Stimulated activated CD8-positive, alpha-beta memory T cell treated with anti-CD3 and anti-CD28 coated beads, Interleukin-7, amount 100 ng/mL, for 4 hours (primary cell): ENCODE results near the gene SPINK13.
"Not testable (repeated sequence)": the region's sequence is repeated elsewhere in the genome, so short reads cannot be mapped to it uniquely, and the experiment has no call there.

Experiments used
- DNase-seq, 2 donors: peaks; one replicate each; pipeline ENCODE4 v3.0.0-alpha.2; 2020; ENCODE audit warnings: low read depth in 2 of 2

Gene SPINK13, protein sequence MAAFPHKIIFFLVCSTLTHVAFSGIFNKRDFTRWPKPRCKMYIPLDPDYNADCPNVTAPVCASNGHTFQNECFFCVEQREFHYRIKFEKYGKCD

DNA sequence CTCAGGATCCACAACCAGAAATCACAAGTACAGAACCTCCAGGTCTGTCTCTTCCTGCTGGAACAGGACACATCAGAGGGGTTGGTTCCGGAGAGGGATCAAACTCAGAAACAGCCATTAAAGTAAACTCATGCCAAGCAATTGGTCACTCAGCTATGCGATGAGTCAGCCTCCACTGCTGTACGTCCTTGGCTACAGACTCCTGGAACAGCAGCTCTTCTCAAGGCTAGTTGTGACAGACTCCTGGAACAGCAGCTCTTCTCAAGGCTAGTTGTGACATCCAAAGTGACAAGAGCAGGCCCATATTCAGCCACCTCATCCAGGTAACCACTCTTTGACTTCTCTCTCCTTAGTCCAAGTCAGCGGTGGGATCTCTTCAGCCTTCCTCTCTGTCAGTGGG, at the start of gene SPINK13:
SPINK13 (plus strand) TSS at position 229 of the 400 bp plus-strand sequence. CDS start 1,279 bp downstream, outside the sequence.
- no peak for DNase-seq

DNA sequence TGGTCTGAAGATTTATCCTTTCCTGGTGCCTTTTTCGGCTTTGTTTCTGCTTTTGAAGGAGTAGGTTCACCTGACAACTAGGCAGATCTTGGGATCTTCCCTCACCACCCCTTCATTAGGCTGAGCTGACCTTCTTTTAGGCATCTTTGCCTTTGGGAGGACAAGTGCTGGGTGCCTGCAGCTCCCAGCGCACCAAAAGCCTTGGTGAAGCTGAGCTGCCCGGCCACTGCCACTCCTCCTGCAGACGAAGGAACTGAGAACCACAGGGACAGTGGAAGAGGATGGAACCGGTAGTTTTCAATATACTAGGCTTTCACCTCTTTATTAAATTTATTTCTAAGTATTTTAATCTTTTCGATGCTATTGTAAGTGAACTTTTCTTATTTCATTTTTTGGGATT, 47.1 kb upstream of the SPINK13 start:
- DNase-seq = no peak

DNA sequence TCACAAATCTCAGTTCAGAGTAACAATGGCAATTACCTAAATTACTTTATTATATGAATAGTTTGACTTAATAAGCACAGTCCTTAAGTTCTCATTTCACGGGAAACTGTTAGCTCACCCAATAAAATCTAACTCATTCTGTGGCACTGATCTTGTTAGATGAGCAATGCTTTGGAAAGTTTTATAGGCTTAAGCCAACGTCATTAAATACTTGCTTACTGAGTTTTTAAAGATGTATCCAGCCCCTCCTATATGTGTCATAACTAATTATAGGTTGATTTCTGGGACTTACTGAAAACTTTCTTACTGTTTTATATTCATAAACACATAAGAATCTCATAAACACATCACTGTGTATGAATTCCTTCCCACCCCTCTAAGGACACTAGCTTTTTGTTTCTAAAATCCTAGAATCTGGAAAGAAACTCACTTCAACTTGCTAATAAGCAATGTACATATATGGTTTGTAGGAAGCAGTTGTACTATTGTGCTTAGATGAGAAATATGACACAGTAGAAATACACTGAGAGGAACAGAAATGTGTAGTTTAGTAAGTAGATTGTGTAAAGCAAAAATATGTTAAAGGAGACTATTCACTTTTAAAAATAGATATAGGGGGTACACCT, 44.4 kb upstream of the SPINK13 start:
- no peak for DNase-seq

DNA sequence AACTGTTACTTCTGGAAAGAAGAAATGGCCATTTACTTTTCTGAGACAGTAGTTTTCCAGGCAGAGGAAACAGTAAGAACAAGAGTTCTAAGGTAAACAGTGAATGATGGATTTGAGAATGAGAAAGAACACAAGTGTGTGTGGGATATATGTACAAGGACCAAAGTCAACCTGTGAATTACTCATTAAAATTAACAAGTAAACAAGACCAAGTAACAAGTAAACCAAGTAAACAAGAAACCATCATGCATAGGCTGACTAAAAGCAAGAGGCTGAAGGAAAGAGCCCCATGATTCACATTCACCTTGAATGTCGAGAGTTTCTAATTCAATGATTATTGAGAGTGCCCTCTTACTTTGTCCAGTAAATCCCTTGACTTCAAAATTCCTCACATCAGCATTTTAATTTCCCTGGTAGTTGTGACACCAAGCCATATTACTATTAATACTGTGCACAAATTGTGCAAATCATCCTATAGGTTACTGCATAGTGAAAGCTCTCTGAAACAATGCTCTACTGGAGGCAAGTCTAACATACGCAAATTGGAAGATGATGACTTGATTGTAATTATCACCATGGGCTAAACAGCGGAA, 40.1 kb upstream of the SPINK13 start:
- DNase-seq = no peak

DNA sequence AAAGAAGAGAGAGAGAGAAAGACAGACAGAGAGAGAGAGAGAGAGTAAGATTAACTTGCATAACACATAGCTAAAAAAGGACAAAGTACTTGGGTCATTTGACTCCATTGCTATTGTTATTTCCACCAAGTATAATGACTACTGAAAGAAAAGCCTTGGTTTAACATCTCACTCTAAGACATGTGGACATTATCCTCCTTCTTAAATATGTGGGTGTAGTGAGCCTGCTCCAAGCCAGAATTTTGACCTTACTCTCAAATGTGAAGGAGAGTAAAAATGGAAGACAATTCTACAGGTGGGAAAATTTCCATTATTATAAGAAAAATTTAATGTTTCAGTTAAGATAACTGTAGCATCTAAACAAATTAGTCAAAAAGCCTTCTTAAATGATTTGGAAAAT, 38.8 kb upstream of the SPINK13 start:
- no peak for DNase-seq

DNA sequence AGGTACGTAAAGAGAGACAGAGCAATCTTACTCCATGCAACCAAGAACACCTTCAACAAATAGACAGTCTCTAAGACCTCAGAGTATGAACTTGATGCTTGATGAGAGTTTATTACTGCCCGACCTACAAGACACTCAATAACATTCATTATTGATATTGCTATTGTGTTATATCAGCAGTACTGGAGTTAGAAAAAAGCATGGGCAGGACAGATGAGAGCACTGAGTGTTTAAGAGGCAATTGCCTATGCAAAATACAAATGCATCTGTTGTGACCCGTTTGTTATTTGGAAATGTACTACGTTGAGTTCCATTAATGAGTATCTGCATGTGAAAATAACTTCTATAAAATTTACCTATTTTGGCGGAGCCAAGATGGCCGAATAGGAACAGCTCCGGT, 38.4 kb upstream of the SPINK13 start:
- no peak for DNase-seq

DNA sequence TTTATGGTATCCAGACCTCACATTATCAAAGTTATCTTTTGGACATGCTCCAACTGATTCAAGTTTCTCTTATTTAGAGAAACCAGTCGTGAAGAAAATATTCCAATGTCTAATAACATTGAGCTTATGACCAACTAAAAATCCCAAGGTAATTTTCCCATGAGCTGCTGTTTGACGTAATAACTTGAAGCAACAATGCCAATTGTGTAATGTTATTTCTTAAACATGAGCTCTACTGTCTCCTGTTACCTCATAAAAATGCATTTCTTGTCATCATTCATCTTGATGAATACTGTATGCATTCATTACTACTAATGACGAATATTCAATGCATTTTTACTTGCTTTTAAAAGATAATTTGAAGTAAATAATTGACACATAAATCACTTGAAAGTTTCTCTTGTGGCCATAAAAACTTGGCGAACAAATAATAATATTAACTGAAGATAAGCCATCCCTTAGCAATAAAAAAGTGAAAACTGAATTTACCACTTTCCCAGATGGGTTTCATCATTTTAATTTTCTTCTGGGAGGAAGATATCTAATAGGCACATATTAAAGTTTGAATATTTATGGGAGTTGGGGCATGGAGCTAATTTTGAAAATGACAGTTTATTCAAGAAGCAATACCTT, 30.7 kb upstream of the SPINK13 start:
- DNase-seq = no peak

DNA sequence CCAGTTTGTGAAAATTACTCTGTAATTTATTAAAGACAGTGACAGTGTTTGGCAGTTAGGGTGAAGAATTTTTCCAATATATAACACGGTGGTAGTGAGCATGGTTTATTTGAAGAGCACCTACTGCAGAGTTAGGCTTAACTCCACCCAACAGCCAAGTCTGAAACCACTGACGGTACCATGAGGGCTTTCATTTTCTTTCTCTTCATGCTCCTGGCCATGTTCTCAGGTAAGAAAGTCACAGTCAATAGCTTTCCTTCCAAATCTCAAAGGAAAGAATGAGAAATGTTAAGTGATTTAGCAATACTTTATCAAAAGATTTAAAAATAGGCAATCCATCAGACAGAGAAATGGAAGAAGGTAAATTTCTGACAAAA, 30.2 kb upstream of the SPINK13 start, which contains the start of gene MARCOL:
MARCOL (plus strand) TSS at position 108 of the 377 bp plus-strand sequence; CDS start at position 181, 73 bp downstream.
- no peak for DNase-seq

DNA sequence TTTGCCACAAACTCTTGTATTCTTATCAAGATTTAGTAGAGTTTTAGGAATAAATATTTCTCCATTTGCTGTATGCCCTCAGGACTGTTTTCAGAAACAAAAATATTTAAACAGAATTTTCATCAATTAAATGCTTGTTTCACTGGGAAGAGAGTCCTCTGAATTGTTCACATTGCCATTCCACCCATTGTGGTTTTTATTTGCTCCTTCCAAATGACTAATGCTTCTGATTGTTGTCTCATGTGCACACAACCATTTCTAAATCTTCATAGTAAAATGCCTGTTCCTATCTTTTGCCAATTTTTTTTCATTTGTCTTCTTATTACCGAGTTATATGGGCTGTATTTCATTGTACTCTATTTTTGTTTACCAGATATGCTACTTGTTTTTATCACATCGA, 19.7 kb upstream of the SPINK13 start:
- DNase-seq = no peak

DNA sequence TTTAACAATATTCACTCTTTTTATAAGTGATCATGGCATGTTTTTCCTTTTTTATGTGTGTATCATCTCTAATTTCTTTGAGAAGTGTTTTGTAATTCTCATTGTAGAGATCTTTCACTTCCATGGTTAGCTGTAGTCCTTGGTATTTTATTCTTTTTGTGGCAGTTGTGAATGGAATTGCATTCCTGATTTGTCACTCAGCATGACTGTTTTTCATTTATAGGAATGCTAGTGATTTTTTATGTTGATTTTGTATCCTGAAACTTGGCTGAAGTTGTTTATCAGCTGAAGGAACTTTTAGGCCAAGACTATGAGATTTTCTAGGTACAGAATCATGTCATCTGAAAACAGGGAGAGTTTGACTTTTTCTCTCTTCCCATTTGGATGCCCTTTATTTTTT, 13.1 kb upstream of the SPINK13 start:
- no peak for DNase-seq

DNA sequence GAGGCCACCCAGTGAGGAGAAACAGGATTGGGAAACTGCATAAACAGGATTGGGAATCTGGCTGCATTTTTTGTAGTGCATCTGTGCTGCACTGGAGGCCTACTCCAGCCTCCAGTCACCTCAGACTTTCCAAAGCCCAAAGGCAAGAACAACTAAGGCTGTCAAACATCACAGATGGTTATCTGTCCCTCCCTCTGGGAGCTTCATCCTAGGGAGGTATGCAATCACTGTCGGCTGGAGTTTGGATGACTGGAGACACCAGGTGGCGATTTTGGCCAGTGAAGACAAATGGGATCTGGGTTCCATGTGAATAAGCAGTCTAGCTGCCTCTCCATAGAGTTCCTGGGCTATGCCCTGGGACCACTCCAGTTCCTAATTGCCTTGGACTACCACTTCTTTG, 9.3 kb upstream of the SPINK13 start:
- DNase-seq = no peak

DNA sequence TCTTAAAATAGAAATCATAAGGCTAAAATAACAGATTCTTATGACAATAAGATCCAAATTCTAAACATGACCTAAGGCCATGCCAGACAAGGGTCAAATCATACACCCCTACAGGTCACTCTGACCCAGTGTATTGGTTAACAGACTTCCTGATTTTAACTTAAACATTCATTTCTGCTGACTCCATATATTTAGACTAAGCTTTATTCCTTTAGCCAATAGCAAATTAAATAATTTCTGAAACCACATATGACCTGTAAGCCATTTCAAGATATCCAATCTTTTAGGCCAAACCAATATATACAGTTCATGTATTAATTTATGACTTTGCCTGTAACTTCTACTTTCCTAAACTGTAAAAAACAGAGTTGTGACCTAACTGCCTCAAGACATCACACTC, 7.4 kb upstream of the SPINK13 start:
- no peak for DNase-seq

DNA sequence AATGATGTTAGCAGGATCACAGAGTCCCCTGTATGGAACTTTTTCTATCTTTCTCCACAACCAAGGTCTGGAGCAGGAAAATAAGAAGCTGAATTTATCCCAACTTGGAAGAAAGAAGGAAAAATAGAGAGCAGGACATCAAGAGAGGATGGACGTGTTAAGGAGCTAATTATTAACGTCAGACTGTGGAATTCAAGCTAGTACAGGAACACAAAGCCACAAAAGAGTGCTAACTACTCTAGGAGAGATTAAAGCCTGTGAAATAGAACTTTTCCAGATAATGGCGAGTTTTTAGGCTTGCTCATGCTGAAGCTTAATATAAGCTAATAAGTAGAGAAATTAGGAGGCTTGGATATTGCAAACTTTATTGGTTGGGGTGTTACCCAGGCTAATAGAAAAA, 632 bp upstream of the SPINK13 start:
- DNase-seq = no peak

DNA sequence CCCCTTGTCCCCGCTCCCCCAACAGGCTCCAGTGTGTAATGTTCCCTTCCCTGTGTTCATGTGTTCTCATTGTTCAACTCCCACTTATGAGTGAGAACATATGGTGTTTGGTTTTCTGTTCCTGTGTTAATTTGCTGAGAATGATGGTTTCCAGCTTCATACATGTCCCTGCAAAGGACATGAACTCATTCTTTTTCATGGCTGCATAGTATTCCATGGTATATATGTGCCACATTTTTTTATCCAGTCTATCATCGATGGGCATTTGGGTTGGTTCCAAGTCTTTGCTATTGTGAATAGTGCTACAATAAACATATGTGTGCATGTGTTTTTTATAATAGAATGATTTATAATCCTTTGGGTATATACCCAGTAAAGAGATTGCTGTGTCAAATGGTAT, 6.5 kb downstream of the SPINK13 start:
- DNase-seq = not testable (repeated sequence)

DNA sequence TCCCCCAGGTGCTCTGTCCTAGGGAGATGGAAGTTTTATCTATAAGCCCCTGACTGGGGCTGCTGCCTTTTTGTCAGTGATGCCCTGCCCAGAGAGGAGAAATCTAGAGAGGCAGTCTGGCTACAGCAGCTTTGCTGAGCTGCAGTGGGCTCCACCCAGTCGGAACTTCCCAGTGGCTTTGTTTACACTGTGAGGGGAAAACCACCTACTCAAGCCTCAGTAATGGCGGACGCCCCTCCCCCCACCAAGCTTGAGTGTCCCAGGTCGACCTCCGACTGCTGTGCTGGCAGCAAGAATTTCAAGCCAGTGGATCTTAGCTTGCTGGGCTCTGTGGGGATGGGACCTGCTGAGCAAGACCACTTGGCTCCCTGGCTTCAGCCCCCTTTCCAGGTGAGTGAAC, 12.3 kb downstream of the SPINK13 start:
- DNase-seq = not testable (repeated sequence)

DNA sequence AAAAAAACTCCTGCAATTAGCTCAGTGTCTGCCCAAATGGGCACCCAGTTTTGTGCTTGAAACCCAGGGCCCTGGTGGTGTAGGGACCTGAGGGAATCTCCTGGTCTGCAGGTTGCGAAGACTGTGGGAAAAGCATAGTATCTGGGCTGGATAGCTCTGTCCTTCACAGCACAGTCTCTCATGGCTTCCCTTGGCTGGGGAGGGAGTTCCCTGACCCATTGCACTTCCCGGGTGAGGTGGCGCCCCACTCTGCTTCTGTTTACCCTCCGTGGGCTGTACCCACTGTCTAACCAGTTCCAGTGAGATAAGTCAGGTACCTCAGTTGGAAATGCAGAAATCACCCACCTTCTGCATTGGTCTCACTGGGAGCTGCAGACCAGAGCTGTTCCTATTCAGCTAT, 12.7 kb downstream of the SPINK13 start:
- not testable (repeated sequence) for DNase-seq

DNA sequence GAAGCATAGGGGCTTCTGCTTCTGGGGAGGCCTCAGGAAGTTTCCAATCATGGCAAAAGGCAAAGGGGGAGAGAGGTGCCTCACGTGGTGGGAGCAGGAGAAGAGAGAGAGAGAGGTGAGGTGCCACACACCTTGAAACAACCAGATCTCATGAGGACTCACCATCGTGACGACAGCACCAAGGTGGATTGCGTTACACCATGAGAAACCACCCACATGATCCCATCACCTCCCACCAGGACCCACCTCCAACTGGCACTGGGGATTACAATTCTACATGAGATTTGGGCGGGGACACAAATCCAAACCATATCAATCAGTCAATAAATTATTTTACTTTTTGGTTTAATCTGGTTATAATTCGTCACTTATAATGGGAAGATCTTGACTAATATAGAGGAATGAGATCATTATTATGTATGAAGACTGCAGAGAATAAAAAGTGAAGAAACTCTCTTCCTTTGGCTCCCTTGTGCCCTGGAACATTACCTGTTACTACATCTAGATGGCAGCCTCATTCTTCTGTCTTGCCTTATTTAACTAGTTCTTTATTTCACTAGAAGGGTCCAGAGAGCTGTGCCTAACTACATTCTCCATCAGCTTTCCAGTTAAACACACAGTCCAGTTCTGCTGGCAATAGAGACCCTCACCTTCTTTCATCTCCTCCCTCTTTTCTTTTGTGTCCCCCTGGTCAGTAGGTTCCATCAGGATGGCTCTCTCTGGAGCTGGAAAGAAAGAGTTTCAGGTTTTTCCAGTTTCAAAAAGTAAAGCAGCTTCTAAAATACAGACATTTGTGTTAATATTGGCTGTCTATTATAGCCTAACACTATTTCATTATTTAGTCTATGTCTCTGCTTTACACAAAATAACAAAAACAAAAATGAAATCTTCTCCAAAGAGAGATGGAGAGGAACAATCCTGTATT, 21.9 kb downstream of the SPINK13 start:
- no peak for DNase-seq

DNA sequence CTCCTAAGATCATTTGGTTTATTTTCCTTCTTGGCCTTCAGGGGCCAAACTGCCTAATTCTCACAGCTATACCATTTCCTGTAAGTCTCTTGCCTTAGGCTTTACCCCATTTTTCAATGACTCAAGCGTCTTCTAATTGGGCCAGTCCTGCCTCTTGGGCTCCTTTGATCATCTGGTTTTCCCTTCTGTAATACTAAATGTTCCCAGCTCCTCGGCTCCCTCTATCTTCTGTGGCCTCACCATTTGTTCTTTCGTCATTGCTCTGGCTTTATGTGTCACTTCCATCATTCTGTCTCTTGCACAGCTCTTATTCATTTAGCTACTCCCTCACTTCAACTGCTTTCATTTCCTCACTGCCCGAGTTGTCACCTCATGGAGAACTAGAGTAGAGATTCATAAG, 29.1 kb downstream of the SPINK13 start:
- no peak for DNase-seq

DNA sequence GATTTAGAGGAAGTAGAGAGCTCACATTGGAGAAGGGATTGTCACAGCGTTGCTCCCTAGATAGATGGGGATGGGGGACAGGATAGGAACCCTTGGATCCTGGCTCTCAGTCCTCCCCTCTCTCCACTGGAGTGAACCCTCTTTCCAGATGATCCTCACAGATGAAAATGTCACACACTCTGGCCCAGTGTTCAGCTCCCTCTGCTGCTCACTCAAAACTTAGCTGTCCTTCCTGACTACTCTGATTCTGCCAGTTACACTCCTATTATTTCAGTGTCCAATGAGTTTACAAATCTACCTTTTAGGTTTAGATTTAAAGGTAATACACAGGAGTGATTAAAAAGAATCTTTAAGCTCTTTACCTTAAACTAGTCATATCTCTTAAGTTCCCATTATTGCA, 37.9 kb downstream of the SPINK13 start:
- no peak for DNase-seq

DNA sequence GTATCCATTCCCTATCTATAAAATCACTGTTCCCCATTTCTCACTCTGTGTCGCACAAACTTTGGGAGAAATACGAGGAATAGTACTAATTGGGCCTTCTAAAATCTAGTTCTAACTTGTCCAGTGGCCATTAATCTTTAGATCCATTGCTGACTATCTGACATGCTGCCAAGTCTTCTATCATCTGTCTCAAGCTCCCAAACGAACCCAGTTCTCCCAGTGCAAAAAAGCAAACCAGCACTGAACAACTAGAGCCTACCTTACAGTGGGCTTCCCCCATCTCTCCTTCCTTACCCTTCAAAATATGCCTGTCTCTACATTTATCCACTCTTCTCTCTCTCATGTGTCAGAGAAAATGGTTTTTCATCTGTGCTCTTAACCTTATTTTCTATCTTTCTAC, 40.4 kb downstream of the SPINK13 start:
- DNase-seq = no peak

DNA sequence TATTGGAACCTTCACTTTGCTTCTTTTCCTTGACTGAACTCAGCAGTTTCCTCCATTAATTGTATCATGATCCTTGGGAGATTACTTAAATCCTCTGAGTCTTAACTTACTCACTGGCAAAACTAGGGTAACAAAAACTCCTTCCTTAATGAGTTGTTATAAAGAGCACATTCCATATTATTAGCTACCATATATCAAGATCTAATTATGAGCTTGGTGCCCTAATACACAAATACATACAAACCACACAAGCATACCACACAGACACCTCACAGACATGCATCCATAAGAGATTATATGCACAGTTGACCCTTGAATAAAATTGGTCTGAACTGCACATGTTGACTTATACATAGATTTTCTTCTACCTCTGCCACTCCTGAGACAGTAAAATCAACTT, 41.2 kb downstream of the SPINK13 start:
- no peak for DNase-seq

DNA sequence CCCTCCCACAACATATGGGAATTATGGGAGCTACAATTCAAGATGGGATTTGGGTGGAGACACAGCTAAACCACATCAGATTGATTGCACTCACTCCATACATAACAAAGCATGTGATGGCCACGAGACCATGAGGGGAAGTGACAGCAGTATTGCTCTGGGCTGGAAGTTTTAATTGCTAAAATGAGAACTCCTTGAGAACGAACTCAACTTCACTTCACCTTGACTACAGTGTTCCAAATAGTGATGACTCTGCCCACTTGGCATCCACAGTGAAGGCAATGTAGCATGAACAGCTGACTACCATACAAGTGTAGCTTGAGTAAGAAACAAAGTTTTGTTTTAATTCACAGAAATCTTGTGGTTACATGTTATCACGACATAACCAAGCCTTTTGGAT, 42.9 kb downstream of the SPINK13 start:
- no peak for DNase-seq
